Activated CD8-positive, alpha-beta memory T cell treated with anti-CD3 and anti-CD28 coated beads for 48 hours (primary cell): Measurements from ENCODE around the gene KIRREL3.

Experiments used
- DNase-seq, 3 experiments: peaks; one replicate each; pipeline ENCODE4 v3.0.0-alpha.2; 2020; ENCODE audit warnings: low read depth in 2 of 3, low spot score in 2 of 3

Gene KIRREL3

DNA sequence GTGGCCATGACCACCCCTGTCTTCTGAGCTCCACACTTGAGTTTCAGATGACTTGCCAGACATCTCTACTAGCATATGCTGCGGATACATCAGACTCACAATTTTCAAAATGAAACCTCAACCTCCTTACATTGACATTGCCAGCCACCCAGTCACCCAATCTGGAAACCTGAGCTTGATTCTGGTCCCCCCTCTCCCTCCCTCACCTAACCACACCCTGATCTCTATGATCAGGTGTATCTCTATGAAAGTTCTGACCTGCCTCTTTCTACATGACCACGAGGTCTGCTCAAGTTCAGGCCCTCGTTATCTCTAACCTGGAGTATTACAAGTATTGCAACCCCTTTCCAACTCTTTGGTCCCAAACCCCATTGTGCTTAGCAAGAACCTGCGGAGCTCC lies 254.1 kb downstream of the KIRREL3 start:
- no peak for DNase-seq

DNA sequence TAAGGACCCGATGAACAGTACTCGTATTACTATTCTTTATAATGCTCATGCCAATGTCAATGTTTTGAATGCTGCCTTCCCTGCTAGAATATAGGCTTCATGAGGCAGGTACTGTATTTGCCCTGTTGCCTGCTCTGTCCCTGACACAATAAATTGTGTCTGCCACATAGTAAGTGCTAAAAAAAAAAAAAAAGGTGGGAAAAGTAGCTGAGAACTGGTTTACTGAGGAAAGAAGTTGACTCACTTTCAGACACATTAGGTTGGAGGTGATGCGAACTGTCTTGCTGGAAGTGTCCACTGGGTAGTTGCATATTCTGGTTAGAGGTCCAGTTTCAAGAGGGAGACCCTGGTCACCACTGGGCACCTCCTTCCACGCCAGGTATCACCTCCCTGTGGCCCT lies 255.9 kb downstream of the KIRREL3 start:
- no peak for DNase-seq

- no peak for DNase-seq
Measured at GRCh38 chr11:126743628-126744027, 256.9 kb downstream of the KIRREL3 start.

DNA sequence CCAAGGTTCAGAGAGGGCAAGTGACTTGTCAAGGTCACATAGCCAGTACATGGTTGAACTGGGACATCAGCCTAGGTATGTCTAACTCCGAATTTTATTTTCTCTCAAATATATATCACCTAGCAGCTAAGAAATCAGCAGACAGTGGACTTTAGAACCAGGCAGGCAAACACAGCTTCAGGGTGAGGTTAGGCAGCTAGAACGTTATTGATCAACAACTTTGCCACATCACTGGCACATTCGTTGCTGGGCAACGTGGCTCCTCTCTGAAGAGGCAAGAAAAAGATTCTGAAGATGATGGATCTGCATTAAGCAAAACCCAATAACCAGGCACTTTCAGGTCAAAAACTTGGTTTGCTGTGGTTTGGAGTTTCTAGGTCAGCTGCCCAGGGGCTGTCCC lies 258.0 kb downstream of the KIRREL3 start:
- DNase-seq: no peak

DNA sequence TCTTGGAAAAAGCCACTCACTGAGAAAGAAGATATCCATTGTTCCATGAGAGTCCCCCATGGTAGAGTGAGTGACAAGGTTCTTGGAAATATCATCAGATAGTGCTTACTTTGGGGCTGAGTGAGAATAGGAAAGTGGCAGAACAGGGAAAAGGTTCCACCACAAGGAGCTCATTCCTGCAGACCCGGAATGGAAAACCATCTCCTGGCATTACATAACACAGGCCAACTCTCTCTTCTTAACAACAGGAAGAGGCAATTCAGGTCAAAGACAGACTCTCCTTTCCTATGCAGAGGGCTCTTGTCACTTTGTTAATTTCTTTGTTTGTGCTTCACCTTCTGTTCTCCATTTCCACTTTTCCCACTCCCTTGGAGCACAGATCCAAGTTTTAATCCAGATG lies 259.7 kb downstream of the KIRREL3 start:
- no peak for DNase-seq

- DNase-seq: no peak
Measured at GRCh38 chr11:126739499-126740145, 260.9 kb downstream of the KIRREL3 start.

DNA sequence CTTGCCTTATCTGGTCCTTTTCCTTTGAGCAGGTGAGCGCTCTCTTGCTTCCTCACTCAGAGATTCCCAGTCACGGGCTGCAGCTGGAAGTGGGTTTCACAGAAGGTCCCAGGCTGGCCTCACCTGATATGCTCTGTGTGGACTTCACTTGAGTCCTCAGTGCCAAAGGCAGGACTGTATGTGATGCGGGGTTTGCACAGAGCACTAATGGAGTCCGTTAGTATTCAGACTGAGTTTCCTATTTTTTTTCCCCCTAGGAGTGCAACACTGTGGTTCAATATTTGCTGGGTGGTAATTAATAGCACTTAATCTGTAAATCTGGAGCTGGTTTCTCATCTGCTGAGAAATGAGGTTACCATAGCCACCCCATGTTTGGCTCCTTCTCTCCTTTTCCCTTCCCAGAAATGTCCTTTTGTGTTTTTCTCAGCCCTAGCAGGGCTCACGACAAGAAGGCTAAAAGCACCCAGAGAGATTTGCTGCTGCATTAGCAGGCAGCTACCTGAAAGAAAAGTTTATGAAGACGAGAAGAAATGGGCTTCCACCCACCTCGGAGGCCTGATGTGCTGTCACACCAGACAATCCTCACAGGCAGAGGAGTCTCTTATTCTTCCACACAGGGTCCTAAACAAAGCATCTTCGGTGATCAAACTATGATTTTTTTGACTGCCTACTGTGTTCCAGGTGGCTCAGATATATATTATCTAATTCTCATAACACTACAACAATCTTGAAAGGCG lies 262.1 kb downstream of the KIRREL3 start:
- DNase-seq: no peak

DNA sequence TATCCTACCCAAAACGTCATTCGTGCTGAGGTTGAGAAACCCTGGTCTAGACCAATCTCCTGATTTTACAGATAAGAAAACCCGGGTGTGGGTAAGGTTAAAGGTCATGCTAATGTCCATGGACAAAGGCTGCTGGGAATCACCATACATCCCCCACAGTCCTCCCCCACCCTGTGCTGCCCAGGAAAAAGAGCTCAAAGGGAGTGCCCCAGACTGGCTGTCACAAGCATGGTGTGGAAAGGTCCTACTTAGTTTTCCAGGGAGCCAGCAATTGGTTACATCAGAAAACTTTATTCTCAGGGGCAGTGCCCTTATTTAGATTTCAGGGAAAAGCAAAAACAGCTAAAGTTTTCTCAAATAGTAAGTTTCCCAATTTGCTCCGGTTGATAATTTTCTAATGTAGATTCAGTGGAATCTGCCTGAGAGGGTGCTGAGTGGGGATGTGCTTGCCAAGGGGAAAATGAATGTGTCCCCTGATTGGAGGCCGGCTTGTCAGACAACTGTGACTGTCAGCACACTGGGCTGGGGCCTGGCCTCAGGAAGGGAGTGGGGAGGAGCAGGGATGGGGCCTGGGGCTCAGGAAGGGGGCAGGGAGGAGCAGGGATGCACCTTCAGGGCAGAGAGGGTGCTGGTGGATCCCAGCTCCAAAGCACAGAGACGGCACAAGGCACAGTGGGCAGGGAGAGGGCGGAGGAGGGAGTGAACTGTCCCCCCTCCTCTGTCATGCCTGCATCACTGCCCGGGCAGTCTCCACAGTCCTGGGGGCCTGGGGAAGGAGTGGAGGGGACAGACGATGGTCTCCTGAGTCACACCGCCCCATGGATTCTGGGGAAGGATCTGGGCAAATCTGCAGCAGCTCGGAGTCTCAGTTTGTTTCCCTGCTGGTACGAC lies 263.6 kb downstream of the KIRREL3 start:
- DNase-seq: no peak

DNA sequence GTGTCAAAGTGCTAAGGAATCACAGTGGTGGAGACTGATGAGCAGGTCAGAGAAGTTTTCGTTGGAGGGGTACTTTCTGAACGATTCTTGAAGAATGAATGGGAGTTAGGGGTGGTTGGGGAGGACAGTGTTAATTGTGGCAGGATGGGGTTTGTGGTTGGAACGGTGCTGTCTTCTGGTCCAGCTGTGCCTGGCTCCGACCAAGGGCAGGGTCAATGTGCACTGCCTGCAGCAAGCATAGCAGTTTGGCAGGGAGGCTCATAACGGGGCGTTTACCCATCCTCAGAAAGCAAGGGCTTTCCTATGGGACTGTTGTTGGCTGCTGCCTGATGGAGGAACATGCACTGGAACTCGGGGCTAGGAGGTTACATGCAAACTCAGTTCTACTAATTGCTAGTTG lies 265.8 kb downstream of the KIRREL3 start:
- DNase-seq: no peak

DNA sequence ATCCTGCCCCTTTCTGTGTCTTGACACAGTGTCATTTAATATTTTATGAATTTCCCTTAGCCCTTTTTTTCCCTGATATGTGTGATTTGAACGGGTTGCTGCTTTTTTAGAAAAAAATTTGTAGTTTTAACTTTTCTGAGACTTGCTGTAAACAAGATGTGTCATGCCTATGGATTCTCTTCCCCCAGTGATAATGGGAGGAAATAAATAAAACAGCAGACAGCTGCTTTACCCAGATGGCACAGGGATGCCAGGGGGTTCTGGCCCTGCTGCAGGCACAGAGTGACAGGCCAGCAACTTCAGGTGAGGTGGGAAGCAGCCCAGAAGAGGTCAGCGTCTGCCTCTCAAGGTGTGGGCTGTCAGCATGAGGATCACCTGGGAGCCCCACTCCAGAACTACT lies 266.9 kb downstream of the KIRREL3 start:
- no peak for DNase-seq

GRCh38 chr11:126732981-126733380 lies 267.6 kb downstream of the KIRREL3 start:
- DNase-seq: no peak

DNA sequence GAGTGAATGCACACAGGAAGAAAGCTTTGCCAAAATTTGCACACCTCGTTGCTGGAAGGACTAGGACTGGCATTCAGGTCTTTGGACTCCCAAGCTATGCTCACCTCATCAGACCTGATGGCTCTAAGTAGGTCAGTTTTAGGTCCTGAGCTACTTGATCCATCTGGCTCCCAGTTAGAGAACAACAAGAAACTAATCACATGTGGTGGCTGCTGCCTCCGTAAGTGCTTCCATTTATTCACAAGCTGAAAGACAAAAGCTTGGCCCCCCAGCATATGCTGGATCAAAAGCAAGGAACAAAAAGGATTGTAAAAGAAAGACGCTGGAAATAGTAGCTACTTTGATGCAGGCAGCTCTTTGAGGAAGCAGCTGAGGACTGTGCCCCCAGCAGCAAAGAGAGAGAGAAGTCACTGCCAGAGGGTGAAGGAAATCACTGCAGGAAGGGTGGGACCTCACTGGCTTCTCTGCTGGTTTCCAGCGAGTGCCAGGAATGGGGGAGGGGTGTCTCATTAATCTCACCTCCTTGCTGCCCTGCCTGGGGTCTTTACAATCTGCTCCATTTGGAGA lies 268.9 kb downstream of the KIRREL3 start:
- no peak for DNase-seq

GRCh38 chr11:126727381-126727780 lies 273.2 kb downstream of the KIRREL3 start:
- no peak for DNase-seq

GRCh38 chr11:126725521-126725920 lies 275.0 kb downstream of the KIRREL3 start:
- DNase-seq: no peak

GRCh38 chr11:126725043-126725442 lies 275.5 kb downstream of the KIRREL3 start:
- DNase-seq: no peak

GRCh38 chr11:126723665-126724045 lies 276.9 kb downstream of the KIRREL3 start:
- no peak for DNase-seq

- DNase-seq: no peak
Measured at GRCh38 chr11:126722956-126723664, 277.5 kb downstream of the KIRREL3 start.

DNA sequence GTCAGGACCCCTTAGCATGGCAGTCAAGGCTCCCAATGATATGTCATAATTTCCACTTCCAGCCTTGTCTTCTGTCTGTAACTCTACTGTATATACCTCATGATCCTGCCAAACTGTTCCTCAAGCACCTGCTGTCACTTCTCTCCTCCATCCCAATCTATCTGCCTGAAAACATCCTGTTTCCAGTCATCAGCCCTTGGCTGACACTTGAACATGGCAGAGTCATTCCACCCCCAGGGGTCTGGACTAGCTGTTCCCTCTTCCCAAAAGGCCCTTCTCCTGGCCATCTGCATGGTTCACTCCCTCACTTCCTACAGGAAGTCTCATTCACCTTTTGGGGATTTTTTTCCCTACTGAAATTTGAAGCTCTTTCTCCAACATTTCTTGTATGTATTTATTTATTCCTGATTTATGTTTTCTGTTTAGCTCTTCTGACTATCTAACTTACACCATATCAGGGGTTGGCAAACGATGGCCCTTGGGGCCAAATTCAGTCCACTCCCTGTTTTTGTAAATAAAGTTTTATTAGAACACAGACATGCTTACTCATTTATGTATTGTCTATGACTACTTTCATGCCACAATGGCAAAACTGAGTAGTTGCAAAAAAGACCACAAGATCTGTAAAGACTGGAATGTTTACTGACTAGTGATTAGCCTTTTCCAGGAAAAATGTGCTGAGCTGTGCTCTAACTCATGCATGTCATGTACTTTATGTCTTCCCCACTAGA lies 278.4 kb downstream of the KIRREL3 start:
- DNase-seq: no peak

- no peak for DNase-seq
Measured at GRCh38 chr11:126720539-126721235, 279.9 kb downstream of the KIRREL3 start.

- DNase-seq: no peak
Measured at GRCh38 chr11:126719740-126720139, 280.8 kb downstream of the KIRREL3 start.
